Colon (tissue), 2 donors: ENCODE results near the gene ZSCAN22.

Experiments used
- FAIRE-seq: peaks from 2 replicates; lab custom pipeline; 2012; peaks lifted over from hg19 to GRCh38; lab: Jason Lieb, UNC
- donor health status: control.
- donor health status: control.

Gene ZSCAN22

GRCh38 chr19:58351990-58352755, 25.4 kb downstream of the ZSCAN22 start:
- FAIRE-seq: no peak

GRCh38 chr19:58352760-58353671, 26.2 kb downstream of the ZSCAN22 start, which contains the start of gene A1BG:
Gene A1BG (minus strand): TSS chr19:58353492. CDS start chr19:58353437, 55 bp downstream.
- FAIRE-seq: no peak

- no peak for FAIRE-seq
Observed at GRCh38 chr19:58353717-58354477, 27.1 kb downstream of the ZSCAN22 start.

GRCh38 chr19:58354478-58355030, 27.8 kb downstream of the ZSCAN22 start:
- FAIRE-seq: no peak

- FAIRE-seq: no peak
Observed at GRCh38 chr19:58355215-58355796, 28.5 kb downstream of the ZSCAN22 start.

GRCh38 chr19:58355908-58356765, 29.3 kb downstream of the ZSCAN22 start:
- FAIRE-seq: no peak

GRCh38 chr19:58356766-58357480, 30.1 kb downstream of the ZSCAN22 start:
- no peak for FAIRE-seq

- no peak for FAIRE-seq
Observed at GRCh38 chr19:58357481-58358145, 30.8 kb downstream of the ZSCAN22 start.

- FAIRE-seq: no peak
Observed at GRCh38 chr19:58361900-58362271, 35.1 kb downstream of the ZSCAN22 start.

GRCh38 chr19:58362272-58362994, 35.6 kb downstream of the ZSCAN22 start, which contains the start of gene ZNF497:
Gene ZNF497 (minus strand): TSS chr19:58362751. CDS start chr19:58357635, 5,116 bp downstream.
- no peak for FAIRE-seq

- FAIRE-seq: no peak
Observed at GRCh38 chr19:58364146-58364545, 37.4 kb downstream of the ZSCAN22 start.

GRCh38 chr19:58366585-58367430, 40.0 kb downstream of the ZSCAN22 start:
- no peak for FAIRE-seq

GRCh38 chr19:58367698-58368454, 41.1 kb downstream of the ZSCAN22 start:
- no peak for FAIRE-seq

- no peak for FAIRE-seq
Observed at GRCh38 chr19:58368561-58369360, 42.0 kb downstream of the ZSCAN22 start.

- no peak for FAIRE-seq
Observed at GRCh38 chr19:58372311-58373133, 45.7 kb downstream of the ZSCAN22 start.
